HepG2 (cell line): ENCODE results near the gene CYB5B. TPM values are rescaled to one million over a fixed set of nuclear protein-coding genes. Genes with fewer than 3 reads are reported as not detected.

Source experiments
- ASH2L ChIP-seq: fragments of 300-600, 200-600 bp; sonication (generic); IDR thresholded peaks from 2 replicates; pipeline ENCODE4 v1.7.0; 2017; ENCODE audit warnings: low read depth, mild to moderate bottlenecking, moderate library complexity, mixed read lengths, low read length; ENCODE audit not compliant: insufficient read length
- CCAR2 ChIP-seq: fragments of 200-400 bp; formaldehyde crosslinking; optimal IDR thresholded peaks from 2 replicates; pipeline ENCODE3; 2018; ENCODE audit warnings: low read depth, mild to moderate bottlenecking, low read length, moderate library complexity
- E2F2 ChIP-seq: sonication (generic); formaldehyde crosslinking; IDR thresholded peaks from 2 replicates; pipeline ENCODE4 v1.4.0; 2020; ENCODE audit warnings: missing genetic modification reagents, borderline replicate concordance
- GZF1 ChIP-seq: sonication (generic); formaldehyde crosslinking; IDR thresholded peaks from 2 replicates; pipeline ENCODE4 v1.5.1; 2020; ENCODE audit warnings: mild to moderate bottlenecking, missing genetic modification reagents
- KAT8 ChIP-seq: IDR thresholded peaks from 2 replicates; pipeline ENCODE4 v1.6.1; 2016; ENCODE audit warnings: missing genetic modification reagents, missing compliant biosample characterization
- NFKBIZ ChIP-seq: IDR thresholded peaks from 2 replicates; pipeline ENCODE4 v1.6.1; 2018; ENCODE audit warnings: missing genetic modification reagents, missing compliant biosample characterization
- NFRKB ChIP-seq: fragments of 450-650 bp; IDR thresholded peaks from 2 replicates; pipeline ENCODE4 v1.6.1; 2017
- NR2F6 ChIP-seq, 2 experiments: IDR thresholded peaks; 2 replicates each; pipeline ENCODE4 v1.6.1; 2016; ENCODE audit warnings: antibody characterized with exemption in 1 of 2, mild to moderate bottlenecking in 1 of 2
- PCBP2 ChIP-seq: fragments of 200-400 bp; formaldehyde crosslinking; optimal IDR thresholded peaks from 2 replicates; pipeline ENCODE3; 2018; ENCODE audit warnings: low read length, low read depth; ENCODE audit not compliant: poor library complexity, severe bottlenecking
- SMAD1 ChIP-seq: sonication (generic); formaldehyde crosslinking; IDR thresholded peaks from 2 replicates; pipeline ENCODE4 v1.4.0; 2020; ENCODE audit warnings: missing genetic modification reagents, low read depth, mild to moderate bottlenecking, borderline replicate concordance
- SMAD9 ChIP-seq: sonication (generic); formaldehyde crosslinking; IDR thresholded peaks from 2 replicates; pipeline ENCODE4 v1.5.1; 2020; ENCODE audit warnings: mild to moderate bottlenecking, missing genetic modification reagents
- SRSF4 ChIP-seq: fragments of 200-400 bp; formaldehyde crosslinking; IDR thresholded peaks from one replicate; pipeline ENCODE4 v1.6.1; 2018; ENCODE audit warnings: mild to moderate bottlenecking, low read depth, low read length, moderate library complexity; ENCODE audit not compliant: poor library complexity, severe bottlenecking
- STAG1 ChIP-seq: sonication (generic); formaldehyde crosslinking; IDR thresholded peaks from 2 replicates; pipeline ENCODE4 v1.4.0; 2020; ENCODE audit warnings: missing genetic modification reagents
- TBX2 ChIP-seq: sonication (generic); formaldehyde crosslinking; IDR thresholded peaks from 2 replicates; pipeline ENCODE4 v1.5.0; 2020; ENCODE audit warnings: missing genetic modification reagents, mild to moderate bottlenecking, borderline replicate concordance
- TEF ChIP-seq: sonication (generic); formaldehyde crosslinking; IDR thresholded peaks from 2 replicates; pipeline ENCODE4 v1.5.0; 2020; ENCODE audit warnings: missing genetic modification reagents
- TP53 ChIP-seq: sonication (generic); formaldehyde crosslinking; conservative IDR thresholded peaks from 2 replicates; pipeline ENCODE4 v1.4.0; 2020; ENCODE audit warnings: missing genetic modification reagents
- ZBTB20 ChIP-seq: sonication (generic); formaldehyde crosslinking; IDR thresholded peaks from 2 replicates; pipeline ENCODE4 v1.8.1; 2023; ENCODE audit warnings: missing genetic modification reagents, low read depth, mild to moderate bottlenecking, borderline replicate concordance
- ZNF33B ChIP-seq: sonication (generic); formaldehyde crosslinking; IDR thresholded peaks from 2 replicates; pipeline ENCODE4 v1.5.1; 2020; ENCODE audit warnings: mild to moderate bottlenecking, missing genetic modification reagents
- ZNF557 ChIP-seq: sonication (generic); formaldehyde crosslinking; IDR thresholded peaks from 2 replicates; pipeline ENCODE4 v1.4.0; 2020; ENCODE audit warnings: missing genetic modification reagents
- ZNF558 ChIP-seq: sonication (generic); formaldehyde crosslinking; IDR thresholded peaks from 2 replicates; pipeline ENCODE4 v1.9.0; 2022; ENCODE audit warnings: mild to moderate bottlenecking, missing genetic modification reagents, borderline replicate concordance
- ZNF713 ChIP-seq: sonication (generic); formaldehyde crosslinking; IDR thresholded peaks from 2 replicates; pipeline ENCODE4 v1.4.0; 2020; ENCODE audit warnings: mild to moderate bottlenecking, missing genetic modification reagents
- ZNF841 ChIP-seq: sonication (generic); formaldehyde crosslinking; IDR thresholded peaks from 2 replicates; pipeline ENCODE4 v1.8.1; 2023; ENCODE audit warnings: missing genetic modification reagents, borderline replicate concordance
- polyA plus RNA-seq, 8 experiments: library from polyadenylated mRNA; depleted of rRNA in 3 of 8; stranded (reverse) in 7 of 8; unstranded in 1 of 8; fragments of >200 nt; fragmentation: Illumina TruSeq in 4 of 8; extraction: Trizol in 4 of 8; gene quantifications; 2 replicates each; pipeline versions ENCODE4 v1.2.1 to v1.2.3, GENCODE V29; 2011 to 2016; ENCODE audit warnings: low read depth in 4 of 8, missing spikeins in 1 of 8, mixed read lengths in 1 of 8; ENCODE audit not compliant: insufficient read depth in 1 of 8
- total RNA-seq, 5 experiments: library from RNA; depleted of rRNA; stranded (reverse); fragments of >200 nt; fragmentation: Illumina TruSeq; extraction: Trizol; gene quantifications; 2 replicates each; pipeline ENCODE4 v1.2.3, GENCODE V29; 2016; ENCODE audit warnings: low read depth in 1 of 5
- TF ChIP-seq, protein P1 (sequence below): sonication (generic); formaldehyde crosslinking; IDR thresholded peaks from 2 replicates; pipeline ENCODE4 v1.8.0; 2022; ENCODE audit warnings: missing genetic modification reagents, mild to moderate bottlenecking, inconsistent platforms, borderline replicate concordance
- TF ChIP-seq, protein P2 (sequence below): sonication (generic); formaldehyde crosslinking; IDR thresholded peaks from 2 replicates; pipeline ENCODE4 v1.4.0; 2020; ENCODE audit warnings: missing genetic modification reagents, borderline replicate concordance
- TF ChIP-seq, protein P3 (sequence below): sonication (generic); formaldehyde crosslinking; conservative IDR thresholded peaks from 2 replicates; pipeline ENCODE4 v1.8.0; 2022; ENCODE audit warnings: low read depth, missing genetic modification reagents

CYB5B gene
- total and polyA plus RNA-seq, 2 of the 13 experiments (the other 11 are each of a cell fraction or from before 2014, with no cell fraction given) = 234 to 432 TPM

DNA sequence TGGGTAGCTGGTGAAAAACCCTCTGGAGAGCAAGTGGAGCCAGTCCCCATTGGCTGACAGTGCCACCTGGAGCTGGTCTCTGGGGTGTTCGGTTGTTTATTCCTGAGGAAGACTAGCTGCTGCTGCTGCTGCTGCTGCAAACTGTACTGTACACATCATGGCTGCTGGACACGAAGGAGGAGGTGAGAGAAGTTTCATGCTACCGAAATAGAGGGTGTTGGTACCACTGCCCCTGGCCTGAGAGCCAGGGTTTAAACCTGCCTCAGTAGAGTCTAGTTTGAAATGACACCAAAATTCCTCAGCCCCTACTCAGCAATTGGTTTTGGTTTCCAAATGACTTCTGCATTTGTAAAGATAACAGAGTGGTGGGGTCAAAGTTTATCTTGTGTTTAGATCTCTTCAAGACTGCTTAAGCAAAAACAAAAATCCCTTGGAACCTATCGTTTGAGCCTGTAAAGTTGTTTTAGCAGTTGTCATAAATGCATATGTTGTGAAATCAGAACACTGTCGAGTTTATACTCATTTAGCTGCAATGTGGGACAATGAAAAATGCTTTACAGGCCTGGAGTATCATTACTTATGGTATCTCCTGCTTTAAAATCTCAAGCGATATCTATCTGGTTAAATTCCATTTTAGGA is 40.8 kb downstream of the CYB5B start (continued):
- TF ChIP-seq, protein P1, sequence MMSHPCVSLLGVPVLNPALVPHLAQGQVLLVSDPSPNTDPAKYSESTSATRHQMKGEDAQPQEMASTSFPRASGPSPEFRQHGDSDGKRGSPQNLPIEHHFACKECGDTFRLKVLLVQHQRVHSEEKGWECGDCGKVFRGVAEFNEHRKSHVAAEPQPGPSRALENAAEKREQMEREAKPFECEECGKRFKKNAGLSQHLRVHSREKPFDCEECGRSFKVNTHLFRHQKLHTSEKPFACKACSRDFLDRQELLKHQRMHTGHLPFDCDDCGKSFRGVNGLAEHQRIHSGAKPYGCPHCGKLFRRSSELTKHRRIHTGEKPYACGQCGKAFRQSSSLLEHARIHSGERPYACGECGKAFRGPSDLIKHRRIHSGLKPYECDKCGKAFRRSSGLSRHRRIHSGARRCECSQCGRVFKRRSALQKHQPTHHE (CRISPR knock-in tag) = peak; percentile 58; the same call in 1 of the 2 replicates
- TF ChIP-seq STAG1 (CRISPR knock-in tag) (peak; percentile 50), GZF1 (CRISPR knock-in tag) (no peak), NFKBIZ (CRISPR knock-in tag) (no peak), ZBTB20 (CRISPR knock-in tag) (no peak), NR2F6 (IDR thresholded peaks at IDR 0.05) (peak; percentile 80), NR2F6 (CRISPR knock-in tag; IDR thresholded peaks at IDR 0.05) (peak; percentile 79), ZNF557 (CRISPR knock-in tag) (no peak), SMAD1 (CRISPR knock-in tag) (no peak), NFRKB (no peak), ZNF713 (CRISPR knock-in tag) (no peak), TEF (CRISPR knock-in tag) (no peak), CCAR2 (no peak), TP53 (no peak), TBX2 (CRISPR knock-in tag) (peak; percentile 37; the same call in 1 of the 2 replicates), PCBP2 (no peak), ZNF841 (CRISPR knock-in tag) (no peak), SMAD9 (no peak), ASH2L (peak; percentile 12), SRSF4 (no peak), E2F2 (CRISPR knock-in tag) (no peak), KAT8 (CRISPR knock-in tag) (no peak), ZNF33B (CRISPR knock-in tag) (no peak), ZNF558 (CRISPR knock-in tag) (no peak)
- TF ChIP-seq, protein P2, sequence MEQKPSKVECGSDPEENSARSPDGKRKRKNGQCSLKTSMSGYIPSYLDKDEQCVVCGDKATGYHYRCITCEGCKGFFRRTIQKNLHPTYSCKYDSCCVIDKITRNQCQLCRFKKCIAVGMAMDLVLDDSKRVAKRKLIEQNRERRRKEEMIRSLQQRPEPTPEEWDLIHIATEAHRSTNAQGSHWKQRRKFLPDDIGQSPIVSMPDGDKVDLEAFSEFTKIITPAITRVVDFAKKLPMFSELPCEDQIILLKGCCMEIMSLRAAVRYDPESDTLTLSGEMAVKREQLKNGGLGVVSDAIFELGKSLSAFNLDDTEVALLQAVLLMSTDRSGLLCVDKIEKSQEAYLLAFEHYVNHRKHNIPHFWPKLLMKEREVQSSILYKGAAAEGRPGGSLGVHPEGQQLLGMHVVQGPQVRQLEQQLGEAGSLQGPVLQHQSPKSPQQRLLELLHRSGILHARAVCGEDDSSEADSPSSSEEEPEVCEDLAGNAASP (CRISPR knock-in tag) = no peak
- TF ChIP-seq, protein P3, sequence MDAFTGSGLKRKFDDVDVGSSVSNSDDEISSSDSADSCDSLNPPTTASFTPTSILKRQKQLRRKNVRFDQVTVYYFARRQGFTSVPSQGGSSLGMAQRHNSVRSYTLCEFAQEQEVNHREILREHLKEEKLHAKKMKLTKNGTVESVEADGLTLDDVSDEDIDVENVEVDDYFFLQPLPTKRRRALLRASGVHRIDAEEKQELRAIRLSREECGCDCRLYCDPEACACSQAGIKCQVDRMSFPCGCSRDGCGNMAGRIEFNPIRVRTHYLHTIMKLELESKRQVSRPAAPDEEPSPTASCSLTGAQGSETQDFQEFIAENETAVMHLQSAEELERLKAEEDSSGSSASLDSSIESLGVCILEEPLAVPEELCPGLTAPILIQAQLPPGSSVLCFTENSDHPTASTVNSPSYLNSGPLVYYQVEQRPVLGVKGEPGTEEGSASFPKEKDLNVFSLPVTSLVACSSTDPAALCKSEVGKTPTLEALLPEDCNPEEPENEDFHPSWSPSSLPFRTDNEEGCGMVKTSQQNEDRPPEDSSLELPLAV (CRISPR knock-in tag) = no peak
